C4-2B (cell line): ENCODE results near the gene DVL1.

Source experiments
- H3K27ac ChIP-seq: fragments of 450-650 bp; 2 replicates; pipeline ENCODE4 v1.5.1; 2017
- ZFX ChIP-seq: fragments of 450-650 bp; IDR thresholded peaks from 2 replicates; pipeline ENCODE4 v1.6.1; 2017
- TF ChIP-seq, protein P1 (sequence below): fragments of 450-650 bp; conservative IDR thresholded peaks from 2 replicates; pipeline ENCODE4 v1.5.1; 2017; ENCODE audit warnings: mild to moderate bottlenecking

Gene DVL1

DNA sequence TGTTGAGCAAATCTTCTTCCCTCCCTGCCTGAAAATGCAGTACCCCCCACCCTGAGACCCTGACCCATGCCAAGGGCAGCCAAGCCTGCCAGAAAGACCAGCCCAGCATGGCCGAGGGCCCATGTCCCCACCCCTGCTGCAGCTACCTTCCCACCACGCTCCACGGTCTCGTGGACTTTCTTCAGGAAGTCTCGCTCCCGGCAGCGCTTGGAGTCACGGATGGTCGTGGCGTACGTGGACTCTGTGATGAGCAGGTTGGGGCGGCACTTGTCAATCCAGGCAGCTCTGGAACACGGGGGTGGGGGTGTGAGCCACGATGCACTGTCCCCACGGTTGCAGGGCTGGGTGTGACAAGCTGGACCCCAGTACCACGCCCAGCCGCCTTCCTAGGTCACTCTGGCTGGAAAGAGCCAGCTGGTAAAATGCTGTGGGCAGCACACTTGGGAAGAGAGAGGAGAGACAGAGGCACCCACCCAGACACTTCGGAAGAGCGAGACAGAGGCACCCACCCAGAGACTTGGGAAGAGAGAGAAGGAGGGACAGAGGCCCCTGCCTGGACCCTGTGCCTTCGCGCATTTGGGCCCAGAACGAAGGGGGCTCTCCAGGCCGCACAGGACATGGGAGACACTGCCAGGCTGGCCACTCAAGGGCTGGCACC, 34.4 kb downstream of the DVL1 start:
- no peak overlapping the region for H3K27ac ChIP-seq
- TF ChIP-seq, protein P1, sequence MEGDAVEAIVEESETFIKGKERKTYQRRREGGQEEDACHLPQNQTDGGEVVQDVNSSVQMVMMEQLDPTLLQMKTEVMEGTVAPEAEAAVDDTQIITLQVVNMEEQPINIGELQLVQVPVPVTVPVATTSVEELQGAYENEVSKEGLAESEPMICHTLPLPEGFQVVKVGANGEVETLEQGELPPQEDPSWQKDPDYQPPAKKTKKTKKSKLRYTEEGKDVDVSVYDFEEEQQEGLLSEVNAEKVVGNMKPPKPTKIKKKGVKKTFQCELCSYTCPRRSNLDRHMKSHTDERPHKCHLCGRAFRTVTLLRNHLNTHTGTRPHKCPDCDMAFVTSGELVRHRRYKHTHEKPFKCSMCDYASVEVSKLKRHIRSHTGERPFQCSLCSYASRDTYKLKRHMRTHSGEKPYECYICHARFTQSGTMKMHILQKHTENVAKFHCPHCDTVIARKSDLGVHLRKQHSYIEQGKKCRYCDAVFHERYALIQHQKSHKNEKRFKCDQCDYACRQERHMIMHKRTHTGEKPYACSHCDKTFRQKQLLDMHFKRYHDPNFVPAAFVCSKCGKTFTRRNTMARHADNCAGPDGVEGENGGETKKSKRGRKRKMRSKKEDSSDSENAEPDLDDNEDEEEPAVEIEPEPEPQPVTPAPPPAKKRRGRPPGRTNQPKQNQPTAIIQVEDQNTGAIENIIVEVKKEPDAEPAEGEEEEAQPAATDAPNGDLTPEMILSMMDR: no peak
- TF ChIP-seq ZFX: no peak

DNA sequence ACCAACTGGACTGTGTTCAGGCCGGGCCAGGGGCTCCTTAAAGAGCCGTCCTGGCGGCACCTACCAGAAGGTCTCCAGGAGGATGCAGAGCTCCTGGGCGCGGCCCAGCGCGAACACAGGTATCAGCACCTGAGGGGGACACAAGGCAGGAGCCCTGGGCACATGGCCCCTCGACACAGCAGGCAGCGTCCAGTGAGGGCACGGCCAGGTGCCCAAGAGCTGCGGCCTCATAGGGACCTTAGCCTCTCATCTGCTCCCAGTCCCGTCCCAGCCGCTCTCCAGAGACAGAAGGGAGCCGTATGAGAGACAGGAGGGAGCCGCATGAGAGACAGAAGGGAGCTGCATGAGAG, 35.0 kb downstream of the DVL1 start:
- TF ChIP-seq ZFX: no peak
- TF ChIP-seq, protein P1: no peak
- no peak overlapping the region for H3K27ac ChIP-seq

DNA sequence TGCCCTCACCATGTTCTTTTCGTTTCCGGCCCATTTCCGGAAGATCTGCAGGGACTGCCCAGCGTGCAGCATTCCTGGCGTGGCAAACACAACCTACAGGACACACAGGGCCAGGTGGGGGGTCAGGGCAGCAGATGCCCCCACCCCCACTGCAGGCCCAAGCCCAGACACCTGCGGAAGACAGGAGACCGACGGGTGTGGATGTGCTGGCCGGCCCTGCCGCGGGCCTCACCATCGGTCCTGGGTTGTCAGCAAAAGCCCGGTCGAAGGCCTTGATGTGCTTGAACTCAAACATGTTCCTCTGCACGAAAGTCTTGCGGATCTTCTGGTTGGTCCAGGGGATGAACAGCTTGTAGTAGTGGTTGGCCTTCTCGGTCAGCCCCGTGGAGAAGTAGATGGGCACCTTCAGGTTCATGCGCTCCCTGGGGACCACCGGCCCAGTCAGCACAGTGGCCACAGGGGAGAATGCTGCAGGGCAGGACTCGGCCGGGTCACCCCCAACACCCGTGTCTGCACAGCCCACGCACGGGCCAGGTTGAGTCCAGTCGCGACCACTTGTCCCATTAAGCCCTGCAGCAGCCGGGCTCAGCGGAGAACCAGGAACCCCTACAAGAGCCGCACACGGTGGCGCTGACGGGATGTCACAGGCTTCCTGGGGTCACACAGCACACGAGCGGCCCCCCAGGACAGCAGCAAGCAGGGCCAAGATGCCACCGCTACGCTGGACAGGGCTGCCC, 35.5 kb downstream of the DVL1 start:
- no peak overlapping the region for H3K27ac ChIP-seq
- no peak for TF ChIP-seq ZFX
- TF ChIP-seq, protein P1: no peak

DNA sequence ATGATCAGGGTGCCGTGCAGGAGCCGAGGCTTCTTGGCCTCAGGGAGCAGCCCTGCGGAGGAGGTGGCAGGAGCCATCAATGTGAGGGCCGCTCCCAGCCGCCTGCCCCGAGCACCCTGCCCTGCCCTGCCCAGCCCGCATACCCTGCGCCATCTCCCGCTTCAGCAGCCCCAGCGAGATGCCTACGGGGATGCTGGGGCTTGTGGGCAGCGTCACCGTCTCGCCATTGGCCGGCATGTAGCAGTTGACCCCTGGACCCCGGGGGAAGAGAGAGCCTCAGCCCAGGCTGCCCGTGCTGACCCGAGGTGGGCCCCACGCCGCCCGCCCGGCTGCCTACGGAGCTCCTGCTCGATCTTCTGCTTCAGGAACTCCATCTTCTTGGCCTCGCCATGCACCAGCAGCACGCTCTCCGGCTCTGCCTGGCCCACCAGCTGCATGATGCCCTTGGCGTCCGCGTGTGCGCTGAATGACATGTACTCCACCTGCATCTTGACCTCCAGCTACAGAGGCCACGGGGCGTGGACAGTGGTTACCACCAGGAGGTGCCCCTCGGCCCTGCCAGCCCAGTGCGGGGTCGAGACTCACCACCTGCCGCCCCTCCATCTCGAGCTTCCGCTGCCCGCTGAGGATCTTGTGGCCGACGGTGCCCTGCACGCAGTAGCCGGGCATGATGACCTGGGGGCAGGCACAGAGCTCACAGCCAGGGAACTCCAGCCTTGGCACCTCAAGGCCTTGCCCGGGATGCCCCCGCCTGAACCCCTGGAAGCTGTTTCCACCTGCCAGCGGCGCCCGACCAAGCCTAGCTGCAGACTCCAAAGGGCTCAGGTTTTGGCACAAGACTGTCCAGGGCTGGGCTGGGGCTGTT, 36.5 kb downstream of the DVL1 start:
- no peak overlapping the region for H3K27ac ChIP-seq
- no peak for TF ChIP-seq ZFX
- TF ChIP-seq, protein P1: no peak

DNA sequence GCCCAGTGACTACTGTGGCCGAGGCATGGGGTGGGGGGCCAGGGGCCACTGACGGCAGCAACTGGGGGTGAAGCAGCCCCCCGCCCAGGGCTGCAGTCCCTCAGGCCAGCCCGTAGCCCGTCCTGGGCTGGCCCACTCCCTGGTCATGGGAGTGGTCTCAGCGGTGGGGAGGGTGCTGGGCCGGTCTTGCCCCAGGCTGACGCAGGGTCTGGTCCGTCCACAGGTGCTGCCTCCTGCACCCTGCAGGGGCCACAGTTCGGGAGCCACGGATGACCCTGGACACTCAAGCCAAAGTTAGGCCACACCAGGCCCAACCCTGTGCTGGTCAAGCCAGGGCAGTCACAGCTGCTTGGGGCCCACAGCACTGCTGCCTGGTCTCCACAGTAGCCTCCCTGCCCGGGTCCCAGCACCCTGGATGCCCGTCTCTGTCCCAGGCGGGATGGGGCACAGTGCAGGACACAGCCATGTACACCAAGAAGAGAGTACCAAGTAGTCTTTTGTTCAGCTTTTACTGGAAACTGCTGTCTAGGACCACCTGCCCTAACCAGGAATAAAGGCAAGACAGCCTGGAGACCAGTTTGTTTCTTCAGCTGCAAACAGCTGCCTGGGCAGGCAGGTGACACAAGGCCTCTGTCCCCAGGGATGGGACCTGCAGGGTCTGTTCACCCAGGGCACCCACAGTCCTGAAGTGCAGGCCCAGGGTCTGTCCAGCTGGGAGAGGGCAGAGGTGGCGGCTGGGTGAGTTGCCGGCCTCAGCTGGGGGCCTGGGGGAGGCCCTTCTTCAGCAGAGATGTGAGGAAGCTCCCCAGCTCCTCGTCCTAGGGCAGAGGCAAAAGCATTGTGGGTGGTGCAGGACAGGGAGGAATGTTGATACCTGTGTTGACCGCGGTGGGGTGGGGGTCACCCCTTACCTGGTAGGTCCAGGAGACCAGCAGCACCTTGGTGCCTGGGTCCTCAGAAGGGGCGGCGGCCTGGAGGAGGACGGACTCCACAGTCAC, 37.8 kb downstream of the DVL1 start:
- peak overlapping the region; percentile 99 for H3K27ac ChIP-seq
- no peak for TF ChIP-seq ZFX
- TF ChIP-seq, protein P1: no peak

DNA sequence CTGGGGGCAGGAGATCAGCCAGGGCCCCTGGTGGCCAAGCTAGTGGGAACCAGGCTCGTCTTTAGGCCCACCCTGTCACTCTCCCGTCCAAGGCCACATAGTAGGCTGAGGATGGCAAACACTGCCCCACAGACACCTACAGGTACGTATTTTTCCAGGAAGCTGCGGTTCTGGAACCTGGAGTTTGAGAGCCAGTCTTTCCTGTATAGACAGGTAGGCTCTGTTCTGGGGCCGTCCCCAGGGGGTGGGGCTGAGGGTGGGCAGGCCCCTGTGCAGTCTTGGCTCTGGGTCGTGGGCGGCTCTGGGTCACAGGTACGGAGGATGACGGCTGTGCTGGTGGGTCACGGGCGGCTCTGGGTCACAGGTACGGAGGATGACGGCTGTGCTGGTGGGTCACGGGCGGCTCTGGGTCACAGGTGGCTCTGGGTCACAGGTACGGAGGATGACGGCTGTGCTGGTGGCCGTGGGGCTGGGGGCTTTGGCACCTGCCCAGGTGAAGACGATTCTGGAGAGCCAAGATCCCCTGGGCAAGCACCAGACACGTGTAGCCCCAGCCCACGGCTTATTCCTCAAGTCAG, 38.7 kb downstream of the DVL1 start:
- H3K27ac ChIP-seq: peak overlapping the region; percentile 99
- TF ChIP-seq ZFX: no peak
- TF ChIP-seq, protein P1: no peak
